SK-MEL-5 (cell line): ENCODE results near the gene NOL11. TPM values are rescaled to one million over a fixed set of nuclear protein-coding genes. Genes with fewer than 3 reads are reported as not detected.
A peak's percentile ranks its signal among the peaks of the same experiment; 100 is the strongest.
"Not testable (repeated sequence)": the region's sequence is repeated elsewhere in the genome, so short reads cannot be mapped to it uniquely, and the experiment has no call there.

ENCODE experiments used
- DNase-seq: peaks from one replicate; pipeline ENCODE4 v3.0.0-alpha.2; 2016; ENCODE audit warnings: low read depth, low spot score
- in situ Hi-C: cut with HindIII; loops from 2 replicates; pipeline ENCODE4 v1.10.0; 2016; ENCODE audit warnings: low sequenced_read_pairs, high pct_unique_total_duplicates, low pct_unique_long_range_greater_than_20kb
- total RNA-seq: library from RNA; depleted of rRNA; stranded (reverse); fragments of >200 nt; shearing (Covaris generic); gene quantifications from 2 replicates; pipeline ENCODE4 v1.2.3, GENCODE V29; 2014

Gene NOL11
- total RNA-seq, 1 experiment from 2014 or later: 145 TPM

GRCh38 chr17:67746704-67747571 is 29.2 kb downstream of the NOL11 start:
- DNase-seq: no peak
- in situ Hi-C loops: no loop called here

DNA sequence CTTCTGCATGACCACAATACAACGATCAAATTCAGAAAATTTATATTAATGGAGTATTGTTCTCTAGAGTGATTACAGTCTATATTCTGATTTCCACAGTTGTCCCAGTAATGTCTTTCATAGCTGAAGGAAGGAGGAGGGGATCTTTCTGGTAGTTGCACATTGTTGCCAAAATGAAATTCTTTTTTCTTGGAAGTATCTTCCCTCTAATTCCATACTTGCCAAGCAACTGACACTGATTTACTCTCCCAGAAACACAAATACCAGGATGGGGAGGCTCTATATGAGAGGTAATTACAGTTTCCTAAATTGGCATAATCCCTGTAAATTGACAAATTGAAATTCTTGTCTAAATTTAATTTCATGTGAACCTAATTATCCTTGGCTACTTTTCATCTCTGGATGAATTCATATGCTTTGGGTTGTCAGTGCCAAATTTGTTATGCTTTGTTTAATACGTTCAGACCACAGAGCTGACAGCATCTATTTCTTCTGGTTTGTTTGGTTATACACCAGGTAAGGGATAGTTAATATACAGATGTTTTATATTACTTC is 30.0 kb downstream of the NOL11 start:
- in situ Hi-C loops: no loop called here
- no peak for DNase-seq

- in situ Hi-C loops: no loop called here
Measured at GRCh38 chr17:67750067-67750466, 32.3 kb downstream of the NOL11 start.

DNA sequence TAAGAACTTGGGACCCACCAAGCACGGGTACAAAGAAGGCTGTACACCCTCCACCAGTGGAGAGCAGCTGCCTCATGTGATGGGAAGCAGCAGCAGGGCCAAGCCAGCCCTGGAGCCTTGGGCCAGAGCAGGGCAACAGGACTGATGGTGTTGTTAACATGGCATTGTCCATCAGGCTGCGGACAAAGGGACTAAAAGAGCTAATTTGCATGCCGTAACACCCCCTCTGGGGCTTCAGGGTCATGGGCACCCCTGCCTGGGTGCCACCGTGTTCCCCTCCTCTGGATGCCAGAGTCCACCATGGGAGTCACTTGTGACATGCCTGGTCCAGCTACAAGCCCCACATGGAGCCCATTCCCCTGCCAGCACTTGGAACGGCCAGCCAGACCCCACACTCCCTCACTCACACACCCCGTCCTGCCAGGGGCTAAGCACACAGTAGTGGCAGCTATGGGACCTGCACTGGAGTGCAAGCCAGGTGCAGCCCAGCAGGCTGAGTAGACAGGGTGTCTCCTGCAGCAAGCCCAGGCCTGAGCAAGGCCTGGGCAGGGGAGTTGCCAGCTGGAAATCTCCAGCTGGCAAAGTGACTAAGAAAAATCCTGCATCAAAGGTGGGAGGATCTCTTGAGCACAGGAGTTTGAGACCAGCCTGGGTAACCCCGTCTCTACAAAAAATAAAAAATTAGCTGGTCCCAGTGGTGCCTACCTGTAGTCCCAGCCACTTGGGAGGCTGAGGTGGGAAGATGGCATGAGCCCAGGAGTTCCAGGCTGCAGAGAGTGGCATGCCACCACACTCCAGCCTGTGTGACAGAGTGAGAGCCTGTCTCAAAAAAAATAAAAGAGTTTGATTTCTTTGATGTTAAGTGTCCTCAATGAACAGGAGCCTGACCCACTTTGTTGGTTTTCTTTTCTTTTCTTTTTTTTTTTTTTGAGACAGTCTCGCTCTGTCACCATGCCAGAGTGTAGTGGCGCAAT is 33.7 kb downstream of the NOL11 start:
- in situ Hi-C loops: no loop called here
- no peak for DNase-seq

More at GRCh38 chr17:67750067-67750466, 32.3 kb downstream of the NOL11 start:
- no peak for DNase-seq

- DNase-seq, in situ Hi-C loops: not testable (repeated sequence)
Measured at GRCh38 chr17:67752160-67752559, 34.4 kb downstream of the NOL11 start.

DNA sequence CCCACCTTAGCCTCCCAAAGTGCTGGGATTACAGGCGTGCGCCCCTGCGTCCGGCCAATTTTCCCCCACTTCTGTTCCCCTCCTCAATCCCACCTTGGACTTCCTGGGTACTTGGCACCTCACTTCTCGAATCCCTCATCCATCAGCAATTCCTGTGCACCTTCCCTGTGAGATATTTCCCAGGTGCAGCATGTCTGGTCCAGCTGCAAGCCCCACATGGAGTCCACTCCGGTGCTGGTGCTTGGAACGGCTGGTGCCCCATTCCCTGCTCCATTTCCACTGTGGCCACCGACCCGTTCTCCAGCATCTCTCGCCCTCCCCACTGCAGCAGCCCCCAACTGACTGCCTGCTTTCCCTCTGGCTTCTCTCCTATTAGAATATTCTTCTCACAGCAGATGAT is 35.3 kb downstream of the NOL11 start:
- in situ Hi-C loops: no loop called here
- DNase-seq: no peak

DNA sequence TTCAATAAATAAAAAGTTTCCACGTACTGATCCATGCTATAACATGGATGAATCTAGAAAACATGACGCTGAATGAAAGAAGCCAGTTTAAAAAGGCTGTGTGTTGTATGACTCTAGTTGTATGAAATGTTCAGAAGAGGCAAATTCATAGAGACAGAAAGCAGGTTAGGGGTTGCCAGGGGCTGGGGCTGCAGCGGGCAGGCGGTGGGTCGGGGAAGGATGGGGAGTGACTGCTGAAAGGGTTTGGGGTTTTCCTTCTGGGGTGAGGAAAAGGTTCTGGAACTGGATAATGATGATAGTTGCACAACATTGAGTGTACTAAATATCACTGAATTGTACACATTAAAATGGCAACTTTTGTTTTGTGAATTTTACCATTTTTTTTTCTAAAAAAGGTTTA is 36.3 kb downstream of the NOL11 start:
- DNase-seq: no peak
- in situ Hi-C loops: no loop called here

DNA sequence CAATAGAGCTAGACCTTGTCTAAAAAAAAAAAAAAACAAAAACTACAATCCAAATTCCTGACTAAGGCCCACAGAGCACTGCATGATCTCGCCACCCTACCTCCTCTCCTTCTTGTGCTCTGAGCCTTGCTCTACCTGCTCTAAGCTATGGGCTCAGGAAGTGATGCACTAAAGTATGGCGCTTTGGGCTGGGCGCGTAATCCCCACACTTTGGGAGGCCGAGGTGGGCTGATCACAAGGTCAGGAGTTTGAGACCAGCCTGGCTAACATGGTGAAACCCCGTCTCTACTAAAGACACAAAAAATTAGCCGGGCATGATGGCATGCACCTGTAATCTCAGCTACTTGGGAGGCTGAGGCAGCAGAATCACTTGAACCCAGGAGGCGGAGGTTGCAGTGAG is 37.0 kb downstream of the NOL11 start:
- in situ Hi-C loops, DNase-seq: not testable (repeated sequence)

GRCh38 chr17:67756766-67757165 is 39.0 kb downstream of the NOL11 start:
- DNase-seq, in situ Hi-C loops: not testable (repeated sequence)

GRCh38 chr17:67759355-67760171 is 41.8 kb downstream of the NOL11 start:
- DNase-seq: no peak
- in situ Hi-C loops: no loop called here

- no peak for DNase-seq
Measured at GRCh38 chr17:67765623-67766022, 47.9 kb downstream of the NOL11 start.

DNA sequence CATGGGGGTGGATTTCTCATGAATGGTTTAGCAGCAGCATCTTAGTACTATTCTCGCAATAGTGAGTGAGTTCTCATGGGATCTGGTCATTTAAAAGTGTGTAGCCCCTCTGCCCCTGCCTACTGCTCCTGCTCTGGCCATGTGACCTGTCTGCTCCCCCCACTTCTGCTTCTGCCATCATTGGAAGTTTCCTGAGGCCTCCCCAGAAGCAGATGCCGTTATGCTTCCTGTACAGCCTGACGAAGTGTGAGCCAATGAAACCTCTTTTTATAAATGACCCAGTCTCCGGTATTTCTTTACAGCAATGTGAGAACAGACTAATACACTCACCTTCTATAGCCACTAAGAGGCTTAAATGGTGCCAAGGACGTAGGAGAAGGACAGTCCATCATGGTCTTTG is 51.5 kb downstream of the NOL11 start:
- in situ Hi-C loops: no loop called here

More at GRCh38 chr17:67765623-67766022, 47.9 kb downstream of the NOL11 start:
- in situ Hi-C loops: no loop called here

GRCh38 chr17:67770539-67770938 is 52.8 kb downstream of the NOL11 start:
- in situ Hi-C loops: no loop called here
- no peak for DNase-seq

More for the DNA sequence above, 51.5 kb downstream of the NOL11 start:
- no peak for DNase-seq

DNA sequence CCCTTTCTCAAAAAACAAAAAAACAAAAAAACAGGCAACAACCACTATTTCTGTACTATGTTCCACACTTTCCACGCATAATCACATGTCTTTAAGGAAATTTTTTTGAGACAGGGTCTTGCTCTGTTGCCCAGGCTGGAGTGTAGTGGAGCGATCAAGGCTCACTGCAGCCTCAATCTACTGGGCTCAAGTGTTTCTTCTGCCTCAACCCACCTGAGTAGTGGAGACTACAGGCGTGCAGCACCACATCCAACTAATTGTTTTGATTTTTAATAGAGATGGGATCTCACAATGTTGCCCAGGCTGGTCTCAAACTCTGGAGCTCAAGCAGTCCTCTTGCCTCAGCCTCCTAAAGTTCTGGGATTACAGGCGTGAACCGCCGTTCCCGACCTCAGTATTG is 54.9 kb downstream of the NOL11 start:
- DNase-seq: no peak
- in situ Hi-C loops: no loop called here

GRCh38 chr17:67773246-67773645 is 55.5 kb downstream of the NOL11 start:
- in situ Hi-C loops: no loop called here
- DNase-seq: peak; percentile 43

GRCh38 chr17:67779098-67779672 is 61.4 kb downstream of the NOL11 start:
- in situ Hi-C loops: no loop called here
- DNase-seq: peak; percentile 85
